ENCODE measurements around the gene STPG2. TPM values are rescaled to one million over a fixed set of nuclear protein-coding genes. Genes with fewer than 3 reads are reported as not detected.

STPG2 gene
- total RNA-seq, 1 experiment from 2014 or later: 0.20 TPM

- Mint-ChIP-seq H3K27me3 (ENCODE audit: low read depth) (no peaks in the 10 kb centered on the region), H3K9me3 (no peaks in the 10 kb centered on the region), H3K4me3 (no peak overlapping the region), H3K4me1 (no peaks in the 10 kb centered on the region), H3K36me3 (ENCODE audit: insufficient read depth in 1 of 3, low read depth in 3 of 3) (no peaks in the 10 kb centered on the region), H3K27ac (no peak overlapping the region; a peak in 1 of 7 replicates)
- Histone ChIP-seq H2BK120ac (ENCODE audit: low read depth, low read length, poor library complexity, severe bottlenecking) (no peak overlapping the region), H3K18ac (ENCODE audit: insufficient read length, low read depth, low read length) (no peak overlapping the region), H2BK20ac (ENCODE audit: low read depth, low read length, poor library complexity, severe bottlenecking) (no peak overlapping the region), H4K20me1 (ENCODE audit: control insufficient read depth, insufficient read depth, insufficient read length) (no peaks in the 10 kb centered on the region), H3K4me2 (ENCODE audit: insufficient read depth, insufficient read length, low read length) (no peak overlapping the region), H3K23me2 (ENCODE audit: insufficient read length, low read depth, low read length, poor library complexity, severe bottlenecking) (no peaks in the 10 kb centered on the region), H2BK12ac (ENCODE audit: insufficient read length, low read depth, low read length) (no peak overlapping the region), H4K91ac (ENCODE audit: insufficient read length, low read depth, low read length) (no peak overlapping the region), H3K23ac (ENCODE audit: insufficient read length, low read depth, low read length) (no peak overlapping the region), H3T11ph (ENCODE audit: low read length) (no peak overlapping the region), H2BK15ac (ENCODE audit: low read depth, low read length) (no peak overlapping the region), H2AK5ac (ENCODE audit: insufficient read length, low read length) (no peak overlapping the region), H4K5ac (ENCODE audit: insufficient read length, low read depth, low read length) (no peak overlapping the region), H3K27me3 (ENCODE audit: insufficient read depth, low read length) (no peaks in the 10 kb centered on the region), H2AFZ (ENCODE audit: low read length) (no peak overlapping the region), H3K79me2 (ENCODE audit: insufficient read depth, low read length) (no peaks in the 10 kb centered on the region), H3K9me3 (ENCODE audit: control insufficient read depth, low read depth, low read length) (no peaks in the 10 kb centered on the region), H3K27ac (ENCODE audit: insufficient read length, low read depth, low read length) (no peak overlapping the region), H4K8ac (replicated peaks; ENCODE audit: insufficient read length, low read depth, low read length) (no peak overlapping the region), H3K56ac (ENCODE audit: insufficient read length, low read depth, low read length) (no peak overlapping the region), H3K79me1 (ENCODE audit: insufficient read depth, low read depth, low read length, poor library complexity, severe bottlenecking) (no peaks in the 10 kb centered on the region), H3K9ac (ENCODE audit: extremely low read depth, insufficient read length, low read length) (no peak overlapping the region), H3K4ac (ENCODE audit: low read depth, low read length) (no peak overlapping the region), H3K14ac (ENCODE audit: insufficient read depth, low read length) (no peak overlapping the region), H2BK5ac (ENCODE audit: insufficient read length, low read length) (no peak overlapping the region), H3K4me1 (ENCODE audit: insufficient read depth, low read length) (no peaks in the 10 kb centered on the region)
- TF ChIP-seq CTCF (conservative IDR thresholded peaks at IDR 0.05): no peak
- no peak for DNase-seq
These were observed 558.0 kb downstream of the STPG2 start for GRCh38 chr4:97585274-97585673.

Data from H9 (cell line).